GM12874 (cell line): ENCODE data around the gene FUZ.

ENCODE experiments used
- CTCF ChIP-seq: IDR thresholded peaks from 2 replicates; pipeline ENCODE4 v1.5.1; 2011; ENCODE audit warnings: low read depth, mild to moderate bottlenecking, control low read depth, low read length, moderate library complexity; ENCODE audit not compliant: insufficient read depth

The FUZ gene

GRCh38 chr19:49812997-49813861 lies at the start of gene FUZ:
Gene FUZ, minus strand, starts transcription at chr19:49813292. Its CDS starts 186 bp downstream, at chr19:49813106.
- TF ChIP-seq CTCF = 0 out of 2 replicates have a peak, but pooled peaks have one; percentile 16

- TF ChIP-seq CTCF = peak; percentile 35; the same call in 1 of the 2 replicates
These were observed 49.5 kb upstream of the FUZ start for GRCh38 chr19:49862391-49863253.

GRCh38 chr19:49861541-49862378 lies 48.7 kb upstream of the FUZ start:
- TF ChIP-seq CTCF = no peak

- no peak for TF ChIP-seq CTCF
These were observed 48.0 kb upstream of the FUZ start for GRCh38 chr19:49861107-49861506.

- no peak for TF ChIP-seq CTCF
These were observed 47.4 kb upstream of the FUZ start for GRCh38 chr19:49860336-49861102.

GRCh38 chr19:49859682-49860335 lies 46.7 kb upstream of the FUZ start:
- no peak for TF ChIP-seq CTCF
